ENCODE results near the gene LRBA. TPM values are rescaled to one million over a fixed set of nuclear protein-coding genes. Genes with fewer than 3 reads are reported as not detected.
"Not testable (repeated sequence)": the region's sequence is repeated elsewhere in the genome, so short reads cannot be mapped to it uniquely, and the experiment has no call there.

LRBA gene
- total RNA-seq, 1 experiment from 2014 or later, result 14.4 TPM

DNA sequence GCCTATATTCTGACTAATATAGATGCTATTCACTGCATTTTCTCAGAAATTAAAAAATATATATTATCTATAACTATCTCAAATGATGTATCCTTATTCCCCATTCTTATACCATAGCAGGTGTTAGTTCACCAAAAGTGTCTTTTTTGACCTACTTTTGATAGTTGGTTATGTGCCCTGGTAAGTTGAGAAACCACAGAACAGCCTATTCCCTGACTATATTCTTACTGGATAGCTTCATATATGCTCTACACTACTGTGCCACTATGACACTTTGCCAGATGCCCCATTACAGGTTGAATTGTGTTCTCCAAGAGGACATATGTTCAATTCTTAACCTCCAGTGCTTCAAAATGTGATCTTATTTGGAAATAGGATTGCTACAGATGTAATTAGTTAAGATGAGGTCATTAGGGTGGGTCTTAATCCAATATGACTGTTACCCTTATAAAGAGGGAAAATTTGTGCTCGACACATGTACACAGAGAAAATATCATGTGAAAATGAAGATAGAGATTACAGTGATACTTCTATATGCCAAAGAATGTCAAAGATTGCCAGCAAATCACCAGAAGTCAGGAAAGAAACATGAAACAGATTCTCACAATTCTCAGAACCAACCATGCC is 76.1 kb downstream of the LRBA start:
- Histone ChIP-seq H3K27me3 (replicated peaks) (no peaks in the 10 kb centered on the region), H3K4me3 (no peak overlapping the region), H3K27ac (no peak overlapping the region), H3K4me1 (replicated peaks) (no peaks in the 10 kb centered on the region), H3K36me3 (no peaks in the 10 kb centered on the region), H3K9me3 (replicated peaks) (no peaks in the 10 kb centered on the region)
- no peak for DNase-seq (ENCODE audit: low read depth in 1 of 2, low spot score in 2 of 2)

GRCh38 chr4:150938417-150938816 is 76.7 kb downstream of the LRBA start:
- Histone ChIP-seq H3K27me3 (replicated peaks) (no peaks in the 10 kb centered on the region), H3K4me3 (no peak overlapping the region), H3K36me3 (no peaks in the 10 kb centered on the region), H3K9me3 (replicated peaks) (no peaks in the 10 kb centered on the region), H3K4me1 (replicated peaks) (no peaks in the 10 kb centered on the region), H3K27ac (no peak overlapping the region)
- no peak for DNase-seq (ENCODE audit: low read depth in 1 of 2, low spot score in 2 of 2)

DNA sequence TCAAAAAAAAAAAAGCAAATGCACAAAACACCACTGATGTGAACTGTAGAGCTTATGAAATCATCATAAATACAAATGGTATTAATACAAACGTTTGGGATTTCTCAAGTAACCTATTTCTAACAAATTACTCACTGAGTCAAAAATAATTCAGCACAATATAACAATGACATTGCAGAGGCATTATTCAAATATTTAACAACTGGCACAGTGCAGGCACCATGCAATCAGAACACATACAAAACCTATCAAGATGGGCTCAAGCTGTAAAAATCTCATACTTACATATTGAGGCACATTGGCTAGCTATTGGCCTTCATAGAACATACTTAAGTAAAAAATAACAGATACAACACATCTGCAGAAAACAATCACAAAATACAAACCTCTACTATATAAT is 81.1 kb downstream of the LRBA start:
- Histone ChIP-seq H3K27me3 (replicated peaks) (no peaks in the 10 kb centered on the region), H3K4me3 (no peak overlapping the region), H3K27ac (no peak overlapping the region), H3K9me3 (replicated peaks) (no peaks in the 10 kb centered on the region), H3K4me1 (replicated peaks) (no peaks in the 10 kb centered on the region), H3K36me3 (no peaks in the 10 kb centered on the region)
- DNase-seq (ENCODE audit: low read depth in 1 of 2, low spot score in 2 of 2), result no peak

DNA sequence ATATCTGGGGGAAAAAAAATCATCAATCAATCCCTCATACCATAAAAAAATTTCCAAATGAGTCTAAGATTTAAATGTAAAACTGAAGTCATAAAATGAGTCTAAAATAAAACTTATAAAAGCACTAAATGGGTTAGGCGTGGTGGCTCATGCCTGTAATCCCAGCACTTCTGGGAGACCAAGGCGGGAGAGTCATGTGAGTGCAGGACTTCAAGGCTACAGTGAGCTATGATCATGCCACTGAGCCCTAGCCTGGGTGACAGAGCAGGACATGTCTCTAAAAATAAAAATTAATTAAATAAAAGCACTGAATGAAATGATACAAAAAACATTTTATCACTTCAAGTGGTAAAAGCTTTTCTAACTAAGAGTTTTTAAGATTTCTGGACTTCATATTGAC is 83.3 kb downstream of the LRBA start:
- no peak for DNase-seq (ENCODE audit: low read depth in 1 of 2, low spot score in 2 of 2)
- Histone ChIP-seq H3K27ac (no peak overlapping the region), H3K4me3 (no peak overlapping the region)

DNA sequence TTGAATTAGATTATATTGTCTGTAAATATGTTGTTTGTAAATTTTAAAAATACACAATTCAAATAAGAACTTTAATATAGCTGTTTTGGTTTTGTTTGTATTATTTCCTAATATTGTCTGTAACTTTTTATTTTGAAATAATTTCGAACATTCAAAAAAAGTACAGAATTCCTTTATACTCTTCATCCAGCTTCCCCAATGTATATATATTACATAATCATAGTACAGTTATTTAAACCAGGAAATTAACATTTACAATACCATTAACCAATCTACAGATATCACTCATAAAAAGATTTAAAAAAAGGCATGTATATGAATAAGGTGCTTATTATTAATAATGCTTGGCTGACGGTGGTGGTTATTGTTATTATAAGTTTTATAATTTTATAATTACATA is 84.1 kb downstream of the LRBA start:
- no peak overlapping the region for H3K4me3 ChIP-seq

More for the DNA sequence above, 83.3 kb downstream of the LRBA start:
- H3K4me1 ChIP-seq (replicated peaks), result no peaks in the 10 kb centered on the region
- H3K27me3 ChIP-seq (replicated peaks), result no peaks in the 10 kb centered on the region
- no peaks in the 10 kb centered on the region for H3K9me3 ChIP-seq (replicated peaks)
- H3K36me3 ChIP-seq, result no peaks in the 10 kb centered on the region

GRCh38 chr4:150923945-150924344 is 91.1 kb downstream of the LRBA start:
- no peak overlapping the region for H3K27ac ChIP-seq
- H3K4me3 ChIP-seq, result no peak overlapping the region
- no peak for DNase-seq (ENCODE audit: low read depth in 1 of 2, low spot score in 2 of 2)
- H3K27me3 ChIP-seq (replicated peaks), result no peaks in the 10 kb centered on the region
- H3K36me3 ChIP-seq, result no peaks in the 10 kb centered on the region
- no peaks in the 10 kb centered on the region for H3K9me3 ChIP-seq (replicated peaks)
- no peaks in the 10 kb centered on the region; the same call in 1 of the 2 replicates for H3K4me1 ChIP-seq (replicated peaks)

More for the DNA sequence above, 84.1 kb downstream of the LRBA start:
- H3K4me1 ChIP-seq (replicated peaks), result no peaks in the 10 kb centered on the region
- H3K27me3 ChIP-seq (replicated peaks), result no peaks in the 10 kb centered on the region
- no peaks in the 10 kb centered on the region for H3K36me3 ChIP-seq
- no peaks in the 10 kb centered on the region for H3K9me3 ChIP-seq (replicated peaks)
- H3K27ac ChIP-seq, result no peak overlapping the region
- DNase-seq (ENCODE audit: low read depth in 1 of 2, low spot score in 2 of 2), result no peak

GRCh38 chr4:150921486-150921885 is 93.6 kb downstream of the LRBA start:
- not testable (repeated sequence) for H3K4me3 ChIP-seq; H3K9me3 ChIP-seq (replicated peaks); H3K27me3 ChIP-seq (replicated peaks); H3K4me1 ChIP-seq (replicated peaks); DNase-seq (ENCODE audit: low read depth in 1 of 2, low spot score in 2 of 2); H3K27ac ChIP-seq; H3K36me3 ChIP-seq

- H3K4me1 ChIP-seq (replicated peaks); H3K27me3 ChIP-seq (replicated peaks); H3K36me3 ChIP-seq; H3K9me3 ChIP-seq (replicated peaks); H3K4me3 ChIP-seq; H3K27ac ChIP-seq; DNase-seq (ENCODE audit: low read depth in 1 of 2, low spot score in 2 of 2): not testable (repeated sequence)
These were observed 96.5 kb downstream of the LRBA start for GRCh38 chr4:150918562-150918961.

DNA sequence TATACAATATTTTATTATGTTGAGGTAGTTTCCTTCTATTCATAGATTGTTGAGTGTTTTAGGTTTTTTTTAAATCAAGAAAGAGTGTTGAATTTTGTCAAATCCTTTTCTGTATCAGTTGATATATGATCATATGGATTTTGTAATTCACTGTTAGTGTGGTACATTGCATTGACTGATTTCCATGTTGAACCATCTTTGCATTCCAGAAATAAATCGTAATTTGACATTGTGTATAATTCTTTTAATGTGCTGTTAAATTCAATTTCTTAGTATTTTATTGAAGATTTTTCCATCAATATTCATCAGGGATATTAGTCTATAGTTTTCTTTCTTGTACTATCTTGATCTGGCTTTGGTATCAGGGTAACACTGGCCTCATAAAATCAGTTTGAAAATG is 103.8 kb downstream of the LRBA start:
- Histone ChIP-seq H3K4me3 (no peak overlapping the region), H3K9me3 (replicated peaks) (0 out of 2 replicates have a peak, but pooled peaks cover 3% of the 10 kb centered on the region), H3K27ac (no peak overlapping the region), H3K4me1 (replicated peaks) (no peaks in the 10 kb centered on the region), H3K36me3 (no peaks in the 10 kb centered on the region), H3K27me3 (replicated peaks) (no peaks in the 10 kb centered on the region)
- DNase-seq (ENCODE audit: low read depth in 1 of 2, low spot score in 2 of 2), result no peak

DNA sequence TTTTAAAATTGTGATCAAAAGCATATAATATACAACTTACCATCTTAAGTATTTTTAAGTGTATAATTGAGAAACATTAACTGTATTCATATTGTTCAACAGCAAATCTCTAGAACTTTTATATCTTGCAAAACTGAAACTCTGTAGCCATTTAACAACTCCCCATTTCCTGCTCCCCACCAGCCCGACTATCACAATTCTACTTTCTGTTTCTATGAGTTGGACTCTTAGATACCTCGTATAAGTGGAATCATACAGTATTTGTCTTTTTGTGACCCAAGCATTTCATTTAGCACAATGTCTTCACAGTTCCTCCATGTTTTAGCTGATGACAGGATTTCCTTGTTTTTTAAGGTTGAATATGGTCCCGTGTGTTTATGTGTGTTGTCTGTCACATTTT is 106.0 kb downstream of the LRBA start:
- Histone ChIP-seq H3K36me3 (no peaks in the 10 kb centered on the region), H3K9me3 (replicated peaks) (0 out of 2 replicates have a peak, but pooled peaks cover 3% of the 10 kb centered on the region), H3K4me1 (replicated peaks) (no peaks in the 10 kb centered on the region), H3K27me3 (replicated peaks) (no peaks in the 10 kb centered on the region), H3K4me3 (no peak overlapping the region), H3K27ac (no peak overlapping the region)
- no peak for DNase-seq (ENCODE audit: low read depth in 1 of 2, low spot score in 2 of 2)

GRCh38 chr4:150906987-150907633 is 108.0 kb downstream of the LRBA start:
- Histone ChIP-seq H3K4me3 (no peak overlapping the region), H3K36me3 (no peaks in the 10 kb centered on the region), H3K27ac (no peak overlapping the region), H3K27me3 (replicated peaks) (no peaks in the 10 kb centered on the region), H3K4me1 (replicated peaks) (no peaks in the 10 kb centered on the region), H3K9me3 (replicated peaks) (0 out of 2 replicates have a peak, but pooled peaks cover 3% of the 10 kb centered on the region)
- no peak for DNase-seq (ENCODE audit: low read depth in 1 of 2, low spot score in 2 of 2)

DNA sequence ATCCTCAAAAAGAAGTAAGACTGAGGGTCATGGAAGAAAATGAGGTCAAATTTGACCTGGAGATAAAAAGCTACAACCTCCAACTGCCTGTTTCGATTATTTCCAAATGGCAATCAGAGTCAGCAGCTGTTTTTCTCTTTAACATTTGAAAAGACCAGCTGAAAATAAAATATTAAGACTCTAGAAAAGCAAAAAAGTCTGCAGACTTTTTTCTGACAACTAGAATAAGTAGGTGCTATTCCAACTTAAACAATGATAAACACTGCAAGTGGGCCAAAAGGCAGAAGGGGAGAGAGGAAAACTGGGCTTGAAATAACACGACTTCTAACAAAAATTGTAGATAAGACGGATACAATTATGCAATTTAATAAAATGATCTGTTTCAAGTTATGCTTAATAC is 110.4 kb downstream of the LRBA start:
- Histone ChIP-seq H3K36me3 (no peaks in the 10 kb centered on the region), H3K4me1 (replicated peaks) (no peaks in the 10 kb centered on the region), H3K9me3 (replicated peaks) (no peaks in the 10 kb centered on the region), H3K27ac (no peak overlapping the region), H3K27me3 (replicated peaks) (no peaks in the 10 kb centered on the region), H3K4me3 (no peak overlapping the region)
- DNase-seq (ENCODE audit: low read depth in 1 of 2, low spot score in 2 of 2), result no peak

- no peaks in the 10 kb centered on the region for H3K27me3 ChIP-seq (replicated peaks)
- DNase-seq (ENCODE audit: low read depth in 1 of 2, low spot score in 2 of 2), result no peak
- no peak overlapping the region for H3K4me3 ChIP-seq
- no peak overlapping the region for H3K27ac ChIP-seq
- no peaks in the 10 kb centered on the region for H3K4me1 ChIP-seq (replicated peaks)
- H3K9me3 ChIP-seq (replicated peaks), result no peaks in the 10 kb centered on the region
- no peaks in the 10 kb centered on the region for H3K36me3 ChIP-seq
These were observed 111.5 kb downstream of the LRBA start for GRCh38 chr4:150903603-150904002.

GRCh38 chr4:150896497-150896896 is 118.6 kb downstream of the LRBA start:
- DNase-seq (ENCODE audit: low read depth in 1 of 2, low spot score in 2 of 2), result no peak
- Histone ChIP-seq H3K36me3 (no peaks in the 10 kb centered on the region), H3K27ac (no peak overlapping the region), H3K4me1 (replicated peaks) (no peaks in the 10 kb centered on the region), H3K27me3 (replicated peaks) (no peaks in the 10 kb centered on the region), H3K9me3 (replicated peaks) (no peaks in the 10 kb centered on the region), H3K4me3 (no peak overlapping the region)
